ENCODE measurements around the gene GREB1.

GREB1 gene

DNA sequence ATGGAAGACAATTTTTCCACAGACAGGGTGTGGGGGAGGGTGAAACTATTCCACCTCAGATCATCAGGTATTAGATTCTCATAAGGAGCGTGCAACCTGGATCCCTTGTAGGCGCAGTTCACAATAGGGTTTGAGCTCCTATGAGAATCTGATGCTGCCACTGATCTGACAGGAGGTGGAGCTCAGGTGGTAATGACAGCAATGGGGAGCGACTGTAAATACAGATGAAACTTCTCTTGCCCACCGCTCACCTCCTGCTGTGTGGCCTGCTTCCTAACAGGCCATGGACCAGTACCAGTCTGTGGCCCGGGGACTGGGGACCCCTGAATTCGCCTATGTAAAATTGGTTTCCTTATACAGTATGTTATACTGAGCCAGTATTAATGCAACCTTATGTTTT, 40.6 kb upstream of the GREB1 start:
- Histone ChIP-seq H3K9ac (ENCODE audit: low read length) (no peak overlapping the region), H3K9me3 (ENCODE audit: low read length) (peaks cover 3% of the 10 kb centered on the region), H3K9me2 (ENCODE audit: low read depth, low read length) (no peaks in the 10 kb centered on the region), H3K79me2 (ENCODE audit: insufficient read depth, low read length) (no peaks in the 10 kb centered on the region), H3K27ac (ENCODE audit: low read depth, low read length, poor library complexity, severe bottlenecking) (no peak overlapping the region), H4K20me1 (ENCODE audit: insufficient read depth, low read length) (no peaks in the 10 kb centered on the region), H3K36me3 (ENCODE audit: insufficient read depth, low read length) (no peaks in the 10 kb centered on the region; the same call in 1 of the 2 replicates), H3F3A (ENCODE audit: insufficient read depth, low read length) (no peaks in the 10 kb centered on the region), H3K27me3 (ENCODE audit: insufficient read depth, low read length) (no peaks in the 10 kb centered on the region), H3K4me2 (ENCODE audit: low read length) (no peak overlapping the region), H3K4me3 (ENCODE audit: low read depth, low read length, poor library complexity, severe bottlenecking) (no peak overlapping the region), H2AFZ (ENCODE audit: low read length) (no peak overlapping the region), H3K4me1 (ENCODE audit: insufficient read depth, low read length, severe bottlenecking) (peaks cover 9% of the 10 kb centered on the region)
- no peak for TF ChIP-seq EZH2 (IDR thresholded peaks at IDR 0.05; ENCODE audit: borderline replicate concordance, low read length)
- TF ChIP-seq, protein P1, sequence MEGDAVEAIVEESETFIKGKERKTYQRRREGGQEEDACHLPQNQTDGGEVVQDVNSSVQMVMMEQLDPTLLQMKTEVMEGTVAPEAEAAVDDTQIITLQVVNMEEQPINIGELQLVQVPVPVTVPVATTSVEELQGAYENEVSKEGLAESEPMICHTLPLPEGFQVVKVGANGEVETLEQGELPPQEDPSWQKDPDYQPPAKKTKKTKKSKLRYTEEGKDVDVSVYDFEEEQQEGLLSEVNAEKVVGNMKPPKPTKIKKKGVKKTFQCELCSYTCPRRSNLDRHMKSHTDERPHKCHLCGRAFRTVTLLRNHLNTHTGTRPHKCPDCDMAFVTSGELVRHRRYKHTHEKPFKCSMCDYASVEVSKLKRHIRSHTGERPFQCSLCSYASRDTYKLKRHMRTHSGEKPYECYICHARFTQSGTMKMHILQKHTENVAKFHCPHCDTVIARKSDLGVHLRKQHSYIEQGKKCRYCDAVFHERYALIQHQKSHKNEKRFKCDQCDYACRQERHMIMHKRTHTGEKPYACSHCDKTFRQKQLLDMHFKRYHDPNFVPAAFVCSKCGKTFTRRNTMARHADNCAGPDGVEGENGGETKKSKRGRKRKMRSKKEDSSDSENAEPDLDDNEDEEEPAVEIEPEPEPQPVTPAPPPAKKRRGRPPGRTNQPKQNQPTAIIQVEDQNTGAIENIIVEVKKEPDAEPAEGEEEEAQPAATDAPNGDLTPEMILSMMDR (IDR thresholded peaks at IDR 0.05; ENCODE audit: low read length): no peak

DNA sequence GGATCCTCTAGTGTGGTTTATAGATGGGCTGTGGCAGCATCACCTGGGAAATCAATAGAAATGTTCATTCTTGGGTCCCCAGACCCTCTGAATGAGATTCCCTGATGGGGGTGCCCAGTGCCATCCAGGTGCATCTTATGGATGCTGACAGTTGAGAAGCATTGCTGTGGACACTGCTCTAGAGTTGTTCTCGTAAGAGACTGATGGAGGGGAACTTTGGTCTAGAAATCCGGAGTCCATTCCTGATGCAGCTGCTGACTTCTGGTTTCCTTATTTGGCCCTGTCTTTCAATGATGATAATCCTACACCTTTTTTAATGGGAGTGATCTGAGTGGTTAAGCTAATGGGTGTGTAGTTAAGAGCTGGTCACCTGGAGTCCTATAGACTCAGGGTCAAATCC, 39.5 kb upstream of the GREB1 start:
- Histone ChIP-seq H3K9me2 (ENCODE audit: low read depth, low read length) (no peaks in the 10 kb centered on the region), H3K36me3 (ENCODE audit: insufficient read depth, low read length) (no peaks in the 10 kb centered on the region; the same call in 1 of the 2 replicates), H2AFZ (ENCODE audit: low read length) (no peak overlapping the region), H3K9ac (ENCODE audit: low read length) (no peak overlapping the region), H3K27me3 (ENCODE audit: insufficient read depth, low read length) (no peaks in the 10 kb centered on the region), H3F3A (ENCODE audit: insufficient read depth, low read length) (no peaks in the 10 kb centered on the region), H3K27ac (ENCODE audit: low read depth, low read length, poor library complexity, severe bottlenecking) (no peak overlapping the region), H3K4me1 (ENCODE audit: insufficient read depth, low read length, severe bottlenecking) (peaks cover 19% of the 10 kb centered on the region), H3K4me2 (ENCODE audit: low read length) (no peak overlapping the region), H3K9me3 (ENCODE audit: low read length) (peaks cover 3% of the 10 kb centered on the region), H4K20me1 (ENCODE audit: insufficient read depth, low read length) (no peaks in the 10 kb centered on the region), H3K79me2 (ENCODE audit: insufficient read depth, low read length) (no peaks in the 10 kb centered on the region), H3K4me3 (ENCODE audit: low read depth, low read length, poor library complexity, severe bottlenecking) (no peak overlapping the region)
- no peak for TF ChIP-seq EZH2 (IDR thresholded peaks at IDR 0.05; ENCODE audit: borderline replicate concordance, low read length)
- TF ChIP-seq, protein P1 (IDR thresholded peaks at IDR 0.05; ENCODE audit: low read length): no peak

DNA sequence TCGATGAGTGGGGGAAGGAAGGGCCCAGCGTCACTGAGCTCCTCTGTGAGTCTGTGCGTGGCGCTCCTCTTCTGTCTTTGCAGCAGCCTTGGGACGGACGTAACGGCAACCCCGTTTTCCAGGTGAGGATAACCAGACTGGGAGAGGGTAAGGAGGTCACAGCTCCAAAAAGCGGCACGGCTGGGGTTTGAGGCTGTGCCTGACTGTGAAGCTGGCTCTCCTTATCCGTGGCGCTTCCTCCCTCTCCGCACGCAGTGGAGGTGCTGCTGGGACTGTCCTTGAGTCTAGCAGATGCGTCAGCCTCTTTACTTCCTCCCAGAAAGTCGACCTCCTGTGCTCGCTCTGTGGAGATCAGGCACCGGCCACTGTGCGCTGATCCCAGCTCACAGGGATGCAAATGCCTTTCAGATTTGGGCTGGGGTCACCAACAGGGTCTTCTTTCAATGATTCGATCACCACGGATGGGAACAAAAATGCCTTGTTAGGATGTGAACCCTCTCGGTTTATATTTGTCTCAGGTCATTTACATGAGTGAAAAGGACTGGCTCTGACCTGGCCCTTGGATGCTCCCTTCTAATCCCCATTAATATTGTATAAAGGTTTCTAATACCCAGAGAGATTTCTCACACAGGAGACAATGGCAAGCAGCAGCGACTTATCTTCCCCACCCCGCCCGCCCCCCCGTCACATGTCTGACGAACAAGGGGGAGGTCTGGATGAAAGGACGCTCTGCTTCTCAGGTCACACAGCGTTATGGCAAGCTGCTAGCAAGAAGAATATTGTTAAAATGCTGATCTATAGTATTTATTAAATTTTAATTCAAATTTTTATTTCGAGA, 37.8 kb upstream of the GREB1 start:
- Histone ChIP-seq H3K79me2 (ENCODE audit: insufficient read depth, low read length) (no peaks in the 10 kb centered on the region), H3K36me3 (ENCODE audit: insufficient read depth, low read length) (no peaks in the 10 kb centered on the region), H3K4me3 (ENCODE audit: low read depth, low read length, poor library complexity, severe bottlenecking) (no peak overlapping the region), H4K20me1 (ENCODE audit: insufficient read depth, low read length) (no peaks in the 10 kb centered on the region), H3K9ac (ENCODE audit: low read length) (no peak overlapping the region), H2AFZ (ENCODE audit: low read length) (no peak overlapping the region), H3K9me3 (ENCODE audit: low read length) (no peaks in the 10 kb centered on the region), H3K4me2 (ENCODE audit: low read length) (no peak overlapping the region), H3K27ac (ENCODE audit: low read depth, low read length, poor library complexity, severe bottlenecking) (no peak overlapping the region), H3K27me3 (ENCODE audit: insufficient read depth, low read length) (no peaks in the 10 kb centered on the region), H3K4me1 (ENCODE audit: insufficient read depth, low read length, severe bottlenecking) (peaks cover 27% of the 10 kb centered on the region), H3F3A (ENCODE audit: insufficient read depth, low read length) (no peaks in the 10 kb centered on the region), H3K9me2 (ENCODE audit: low read depth, low read length) (no peaks in the 10 kb centered on the region)
- no peak for TF ChIP-seq EZH2 (IDR thresholded peaks at IDR 0.05; ENCODE audit: borderline replicate concordance, low read length)
- TF ChIP-seq, protein P1 (IDR thresholded peaks at IDR 0.05; ENCODE audit: low read length): no peak
